ENCODE data around the gene ANO10.
"Not testable (repeated sequence)": the region's sequence is repeated elsewhere in the genome, so short reads cannot be mapped to it uniquely, and the experiment has no call there.

ANO10 gene

DNA sequence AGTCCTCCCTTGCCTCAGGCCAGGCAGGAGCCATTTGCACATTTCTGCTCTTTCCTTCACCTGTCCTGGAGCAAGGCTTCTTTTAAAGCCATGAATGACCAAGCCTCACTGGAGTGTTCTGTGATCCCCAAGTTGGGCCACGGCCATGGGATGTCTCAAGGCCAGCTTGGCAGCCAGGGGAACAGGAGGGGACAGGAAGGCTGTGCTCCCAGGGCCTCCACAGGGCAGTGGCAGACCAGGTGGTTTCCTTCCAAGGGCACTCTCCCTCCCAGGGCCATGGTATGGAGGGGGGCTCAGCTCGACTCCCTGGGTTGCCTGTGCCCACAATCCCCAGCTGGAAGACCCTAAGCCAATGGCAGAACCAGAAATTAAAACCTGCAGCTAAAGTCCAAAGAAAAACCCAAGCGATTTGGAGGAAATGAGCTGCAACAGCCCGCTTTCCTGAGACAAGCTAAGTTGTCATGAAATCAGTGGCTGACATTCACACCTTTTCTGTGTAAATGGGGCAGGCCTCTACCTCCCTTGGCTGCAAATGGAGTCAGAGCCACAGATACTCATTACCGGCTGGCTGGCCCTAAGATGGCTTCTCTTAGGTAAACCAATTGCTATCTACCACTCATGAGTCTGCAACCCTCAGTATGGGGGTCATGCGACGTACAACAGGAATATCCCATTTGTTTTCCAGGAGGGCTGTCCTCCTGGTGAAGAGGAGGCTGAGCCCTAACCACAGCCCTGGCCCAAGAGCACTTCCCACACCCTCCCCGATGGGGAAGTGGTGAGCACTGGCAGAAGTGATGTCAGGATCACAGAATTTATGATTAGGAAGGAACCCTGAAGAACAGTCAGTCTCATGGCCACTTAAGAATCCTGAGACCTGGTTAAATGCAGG, 252.2 kb downstream of the ANO10 start:
- no peak for DNase-seq

DNA sequence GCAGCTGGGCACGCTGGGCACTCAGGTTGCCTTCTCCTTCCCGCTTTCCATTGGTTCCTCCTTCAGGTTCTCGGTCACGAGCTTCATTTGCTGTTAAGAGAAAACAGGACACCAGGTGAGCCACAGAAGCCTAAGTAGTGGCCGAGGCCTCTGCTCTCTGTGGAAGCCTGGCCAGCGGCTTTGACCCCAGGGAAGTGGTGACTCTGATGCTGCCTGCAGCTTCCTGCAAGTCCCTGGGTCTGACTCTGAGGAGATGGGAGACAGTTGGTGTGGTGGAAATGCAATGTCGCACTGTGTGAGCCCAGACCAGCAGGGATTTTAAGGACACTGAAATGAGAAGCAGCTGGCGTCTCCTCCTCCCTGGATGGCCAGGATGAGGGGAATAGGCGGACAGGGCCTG, 254.9 kb downstream of the ANO10 start:
- DNase-seq: no peak

DNA sequence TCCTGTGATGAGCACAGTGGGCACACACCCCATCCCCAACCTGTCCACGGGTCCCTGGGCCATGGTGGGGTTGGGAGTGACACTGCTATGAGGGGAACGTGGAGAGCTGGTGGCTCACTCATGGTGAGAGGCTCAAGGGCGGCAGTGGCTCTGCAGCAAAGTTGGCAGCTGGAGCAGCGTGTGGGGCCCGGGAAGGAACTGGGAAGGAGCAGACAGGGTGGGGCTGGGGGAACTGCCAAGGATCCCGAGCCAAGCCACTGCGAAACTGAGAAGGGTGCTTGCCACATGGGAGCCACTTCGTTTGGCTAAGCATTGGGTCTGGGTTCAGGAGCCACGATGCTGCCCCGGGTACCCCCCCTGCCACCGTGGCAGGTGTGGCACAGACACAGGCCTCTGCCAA, 255.3 kb downstream of the ANO10 start:
- DNase-seq: no peak

DNA sequence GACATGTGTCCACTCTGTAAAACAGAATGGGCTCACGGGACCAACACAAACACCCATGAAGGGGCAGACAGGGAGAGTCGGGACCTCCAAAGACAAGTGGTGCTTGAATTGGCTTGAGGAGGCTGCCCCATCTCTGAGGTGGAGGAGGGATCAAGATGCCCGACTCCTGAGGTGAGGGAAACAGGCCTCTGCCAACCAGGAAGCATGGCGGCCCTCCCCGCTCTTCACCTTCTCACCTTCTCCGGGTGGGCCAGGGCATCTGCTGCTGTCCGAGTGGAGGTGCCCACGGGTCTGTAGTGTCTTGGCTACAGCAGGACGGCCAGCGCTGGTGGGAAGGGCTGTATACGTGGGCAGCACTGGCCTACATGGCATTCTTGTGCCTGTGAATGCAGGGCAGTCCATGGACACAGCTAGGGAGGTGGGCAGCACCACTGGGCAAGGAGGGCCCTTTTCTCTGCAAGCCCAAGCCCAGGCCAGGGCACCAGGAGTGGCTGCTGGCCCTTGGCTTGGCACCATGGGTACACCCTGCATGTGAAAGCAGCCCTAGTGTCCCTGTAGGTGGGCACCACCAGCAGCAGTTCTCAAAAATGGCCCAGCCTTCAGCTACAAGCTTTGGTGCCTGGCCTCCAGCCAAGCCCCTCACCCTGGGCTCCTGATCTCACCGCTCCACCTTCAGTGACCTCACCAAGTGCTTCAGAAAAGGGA, 256.1 kb downstream of the ANO10 start:
- DNase-seq: no peak

DNA sequence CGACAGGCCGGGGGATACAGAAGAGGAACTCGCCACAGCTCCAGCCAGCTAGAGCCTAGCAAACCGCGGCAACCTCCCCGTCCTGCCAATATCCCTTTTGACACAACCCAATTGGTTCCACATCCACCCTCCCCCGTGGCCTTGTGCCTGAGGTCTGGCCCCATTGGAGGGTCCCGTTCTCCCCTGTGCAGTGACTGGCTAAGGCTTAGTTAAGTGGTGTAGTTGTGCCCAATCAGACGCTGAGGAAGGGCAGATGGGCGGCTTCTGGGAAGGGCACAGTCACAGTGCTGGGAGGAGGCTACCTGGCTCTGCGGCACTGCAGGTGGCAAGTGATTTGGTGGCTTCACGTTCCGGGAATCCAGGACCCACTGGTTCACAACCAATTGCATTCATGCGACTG, 256.9 kb downstream of the ANO10 start:
- DNase-seq: no peak

DNA sequence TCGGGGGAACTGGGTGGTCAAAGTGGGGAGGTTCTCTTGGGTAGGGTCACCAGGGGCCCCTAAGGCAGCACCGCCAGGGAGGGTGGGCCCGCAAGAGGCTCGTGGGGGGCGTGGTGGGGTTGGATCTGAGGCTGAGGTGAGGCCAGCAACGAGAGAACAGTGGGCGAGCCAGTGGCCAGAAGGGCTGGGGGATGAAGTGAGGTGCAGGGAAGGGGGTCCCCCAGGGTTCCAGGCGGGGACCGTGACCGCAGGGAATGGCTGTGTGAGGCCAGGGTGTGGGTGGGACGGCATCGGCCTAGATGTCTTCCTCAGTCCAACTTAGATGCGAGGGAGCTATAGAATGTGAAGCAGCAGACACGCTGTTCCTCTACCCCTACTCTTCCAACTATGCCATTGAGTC, 257.3 kb downstream of the ANO10 start:
- no peak for DNase-seq

DNA sequence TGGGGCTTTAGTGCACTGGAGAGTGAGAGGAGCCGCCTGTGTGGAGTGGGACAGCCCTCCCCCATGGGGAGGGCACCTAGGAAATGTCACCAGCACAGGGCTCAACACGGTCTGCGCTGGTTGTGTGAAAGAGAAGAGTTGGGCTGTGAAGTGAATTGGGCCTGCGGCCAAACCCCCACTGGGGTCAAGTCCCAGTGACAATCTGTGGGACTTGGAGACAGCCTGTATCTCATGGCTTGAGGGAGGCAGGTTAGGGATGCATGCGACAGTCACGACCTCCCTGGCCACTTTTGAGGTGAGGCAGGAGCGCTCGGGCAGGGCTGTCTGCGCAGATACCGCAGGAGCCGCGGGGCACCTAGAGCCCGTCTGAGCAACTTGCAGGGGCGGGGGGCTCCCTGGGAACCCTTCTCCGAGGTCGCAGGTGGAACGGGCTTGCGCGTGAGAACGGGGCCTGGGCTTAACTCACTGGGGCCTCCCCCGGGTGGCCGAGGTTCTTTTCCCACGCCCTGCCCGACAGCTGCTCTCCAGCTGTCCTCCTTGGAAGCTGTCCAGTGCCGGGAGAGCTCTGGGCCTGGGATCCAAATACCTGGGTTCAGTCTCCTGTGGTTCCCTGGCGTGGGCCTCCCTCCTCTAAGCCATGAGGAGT, 258.1 kb downstream of the ANO10 start:
- DNase-seq: no peak

DNA sequence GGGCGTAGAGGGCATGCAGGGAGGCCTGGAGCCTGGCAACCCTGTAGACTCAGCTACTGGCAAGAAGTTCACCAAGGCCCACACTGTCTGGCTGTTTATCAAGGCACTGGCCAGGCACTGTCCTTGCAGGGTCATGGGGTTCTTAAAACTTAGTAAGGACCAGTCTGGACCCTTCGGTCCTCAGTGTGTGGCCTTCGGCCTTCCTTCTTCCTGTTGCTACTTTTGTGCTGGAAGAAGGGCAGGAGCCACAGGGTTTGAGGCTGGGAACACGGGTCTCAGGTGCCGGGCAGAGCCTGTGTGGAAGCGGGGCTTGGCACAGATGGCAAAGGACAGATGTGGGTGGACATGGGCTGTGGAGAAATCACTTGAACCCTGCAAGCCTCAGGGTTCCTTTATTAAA, 258.9 kb downstream of the ANO10 start:
- DNase-seq: no peak

DNA sequence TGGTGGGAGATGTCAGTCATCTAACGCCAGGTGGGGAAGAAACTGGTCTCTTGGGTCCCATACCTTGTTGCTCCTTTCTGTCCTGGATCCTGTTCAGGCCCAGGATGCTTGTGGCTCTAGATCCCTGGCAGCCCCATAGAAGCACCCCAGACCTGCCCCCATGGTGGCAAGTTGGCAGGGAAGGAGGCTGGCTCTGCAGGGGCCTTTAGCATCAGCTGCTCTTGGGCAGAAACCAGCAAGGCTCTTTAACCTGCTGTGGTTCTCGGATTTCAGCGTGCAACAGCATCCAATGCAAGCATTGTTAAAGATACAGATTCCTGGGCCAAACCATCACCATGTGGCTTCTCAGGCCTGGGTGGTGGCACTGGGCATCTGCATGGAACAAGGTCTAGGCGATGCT, 259.6 kb downstream of the ANO10 start:
- no peak for DNase-seq

DNA sequence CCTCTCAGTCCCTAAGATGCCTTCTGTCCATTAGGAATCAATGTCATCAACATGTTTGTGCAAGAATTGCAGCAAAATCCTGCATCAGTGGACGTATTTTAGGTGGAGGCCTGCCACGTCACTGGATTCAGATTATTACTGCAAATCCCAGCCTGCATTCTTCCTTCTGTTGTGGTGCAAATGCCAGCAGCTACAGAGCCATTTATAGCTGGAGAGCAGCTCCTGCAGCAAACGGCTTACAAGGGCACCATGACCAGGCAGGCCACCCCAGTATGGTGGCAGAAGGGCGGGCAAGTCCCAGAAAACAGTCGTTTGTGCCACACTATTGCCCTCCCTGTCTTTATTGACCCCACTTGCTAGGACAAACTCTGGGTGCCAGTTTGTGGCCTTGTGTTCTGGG, 260.7 kb downstream of the ANO10 start:
- DNase-seq: no peak

DNA sequence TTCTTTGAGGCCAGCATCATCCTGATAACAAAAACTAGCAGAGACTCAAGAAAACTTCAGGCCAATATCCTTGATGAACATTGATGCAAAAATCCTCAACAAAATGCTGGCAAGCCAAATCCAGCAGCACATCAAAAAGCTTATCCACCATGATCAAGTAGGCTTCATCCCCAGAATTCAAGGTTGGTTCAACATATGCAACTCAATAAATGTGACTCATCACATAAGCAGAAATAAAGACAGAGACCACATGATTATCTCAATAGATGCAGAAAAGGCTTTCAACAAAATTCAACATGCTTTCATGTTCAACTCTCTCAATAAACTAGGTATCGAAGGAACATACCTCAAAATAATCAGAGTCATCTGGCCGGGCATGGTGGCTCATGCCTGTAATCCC, 265.8 kb downstream of the ANO10 start:
- DNase-seq: not testable (repeated sequence)

DNA sequence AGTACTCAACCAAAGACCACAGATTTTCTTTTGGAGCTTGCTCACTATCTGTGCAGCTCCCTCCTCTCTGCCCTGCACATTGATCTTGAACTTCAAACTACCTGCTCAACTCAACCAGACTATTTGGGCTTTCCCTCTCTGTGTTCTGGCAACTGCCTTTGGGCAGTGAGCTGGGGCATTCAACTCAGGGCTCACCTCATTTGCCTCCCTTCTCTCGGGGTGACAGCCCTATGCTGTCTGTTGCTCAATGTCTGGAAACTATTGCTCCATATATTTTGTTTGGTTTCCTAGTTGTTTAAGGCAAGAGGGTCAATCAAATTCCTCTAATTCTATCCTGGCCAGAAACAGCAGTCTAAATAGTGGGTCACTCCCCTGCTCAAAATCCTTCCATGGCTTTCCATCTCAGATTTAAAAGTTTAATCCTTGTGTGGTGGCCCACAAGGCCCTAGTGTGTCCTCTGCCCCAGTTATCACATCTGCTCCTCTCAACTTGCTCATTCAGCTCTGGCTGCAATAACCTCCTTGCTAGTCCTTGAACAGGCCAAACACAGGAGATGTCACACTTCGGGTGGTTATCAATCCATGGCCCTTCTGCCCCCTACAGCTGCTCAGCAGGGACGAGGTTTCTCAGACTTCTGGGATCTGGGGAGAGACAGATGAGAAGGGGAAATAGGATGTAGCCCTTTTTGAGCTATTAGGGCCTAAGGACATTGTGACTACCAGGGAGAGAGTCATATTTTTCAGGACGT, 267.7 kb downstream of the ANO10 start:
- DNase-seq: no peak

DNA sequence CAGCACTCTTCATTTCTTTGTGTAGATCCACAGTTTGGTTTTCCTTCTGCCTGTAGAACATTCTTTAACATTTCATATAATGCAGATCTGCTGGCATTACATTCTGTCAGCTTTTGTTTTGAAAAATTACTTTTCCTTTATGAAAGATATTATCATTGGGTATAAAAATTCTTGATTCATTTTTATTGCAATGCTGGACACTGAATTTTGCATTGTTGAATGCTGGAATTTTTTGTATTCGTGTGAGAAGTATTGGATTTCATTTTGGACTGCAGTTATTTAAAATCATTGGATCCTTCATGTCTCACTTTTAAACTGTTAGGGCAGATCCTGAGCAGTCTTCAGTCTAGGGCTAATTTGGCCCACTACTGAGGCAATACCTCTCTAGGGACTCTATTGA, 268.4 kb downstream of the ANO10 start:
- no peak for DNase-seq

DNA sequence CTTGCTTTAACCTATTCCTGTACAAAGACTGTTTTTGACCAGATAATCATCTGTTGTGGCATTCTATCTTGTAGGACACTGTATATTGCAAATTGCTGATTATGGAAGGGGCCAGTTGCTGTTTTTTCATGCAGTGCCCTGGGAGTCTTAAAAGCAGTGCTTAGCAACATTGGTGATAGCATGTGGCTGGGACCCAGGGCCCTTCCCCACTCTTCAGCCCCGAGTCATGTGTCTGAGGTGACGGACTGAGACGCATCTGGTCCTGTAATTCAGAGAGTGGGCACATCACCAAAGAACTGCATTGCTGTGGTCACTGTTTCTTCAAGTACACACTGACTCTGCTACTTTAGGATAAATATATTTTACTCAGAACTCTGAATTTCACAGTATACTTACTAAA, 272.1 kb downstream of the ANO10 start:
- DNase-seq: no peak

DNA sequence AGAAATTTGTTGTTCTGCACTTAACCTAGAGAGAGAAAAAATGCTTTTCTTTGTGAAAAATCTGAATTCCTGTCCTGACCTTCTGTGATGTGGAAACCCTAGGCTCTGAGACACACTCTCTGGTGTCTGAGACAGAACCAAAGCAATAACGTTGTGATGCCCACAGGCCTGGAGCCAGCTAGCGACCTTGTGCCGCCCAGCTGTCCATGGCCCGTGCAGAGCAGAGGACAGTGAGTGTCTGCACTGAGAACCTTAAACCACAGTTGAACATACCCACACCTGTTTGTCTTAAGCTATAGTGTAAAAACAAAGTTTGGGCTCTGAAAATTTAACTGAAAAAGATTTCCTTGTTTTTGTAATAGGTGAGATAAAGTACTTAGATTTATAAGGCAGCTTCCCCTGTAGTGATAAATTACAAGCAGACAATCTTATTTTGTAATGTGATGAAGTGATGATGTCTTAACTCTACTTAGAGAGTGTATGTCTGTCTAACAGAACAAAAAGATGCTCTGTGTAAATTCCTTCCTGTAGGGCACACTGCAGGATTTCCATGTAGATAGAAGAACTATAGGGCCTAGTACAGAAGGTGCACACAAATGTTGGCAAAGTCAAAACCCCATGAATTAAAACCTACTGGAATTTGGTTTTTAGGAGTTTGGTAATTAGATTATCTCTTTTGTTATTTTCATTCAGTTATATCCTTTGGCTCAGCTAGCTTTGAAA, 272.8 kb downstream of the ANO10 start:
- DNase-seq: no peak

DNA sequence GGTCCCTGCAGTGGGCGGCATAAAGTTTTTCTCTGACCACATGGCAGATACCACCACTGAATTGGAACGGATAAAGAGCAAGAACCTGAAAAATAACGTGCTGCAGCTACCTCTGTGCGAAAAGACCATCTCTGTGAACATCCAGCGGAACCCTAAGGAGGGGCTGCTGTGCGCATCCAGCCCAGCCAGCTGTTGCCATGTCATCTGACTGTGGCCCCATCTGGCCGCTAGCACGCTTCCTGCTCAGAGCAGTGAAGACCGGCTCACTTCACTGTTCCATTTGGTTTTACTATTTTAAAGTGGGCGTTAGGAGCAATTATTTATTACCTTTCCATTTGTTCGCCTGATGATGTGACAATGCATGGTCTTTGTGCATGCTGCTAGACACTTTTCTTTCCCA, 273.5 kb downstream of the ANO10 start:
- DNase-seq: no peak

DNA sequence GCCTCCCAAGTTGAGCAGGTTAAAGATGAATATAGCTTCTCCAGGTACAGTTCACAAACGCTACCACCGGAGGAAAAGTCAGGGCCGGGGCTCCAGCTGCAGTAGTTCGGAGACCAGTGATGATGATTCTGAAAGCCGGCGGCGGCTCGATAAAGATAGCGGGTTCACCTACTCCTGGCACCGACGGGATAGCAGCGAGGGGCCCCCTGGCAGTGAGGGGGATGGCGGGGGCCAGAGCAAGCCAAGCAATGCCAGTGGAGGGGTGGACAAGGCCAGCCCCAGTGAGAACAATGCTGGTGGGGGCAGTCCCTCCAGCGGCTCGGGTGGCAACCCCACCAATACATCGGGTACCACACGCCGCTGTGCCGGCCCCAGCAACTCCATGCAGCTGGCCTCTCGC, 274.0 kb downstream of the ANO10 start:
- DNase-seq: no peak

DNA sequence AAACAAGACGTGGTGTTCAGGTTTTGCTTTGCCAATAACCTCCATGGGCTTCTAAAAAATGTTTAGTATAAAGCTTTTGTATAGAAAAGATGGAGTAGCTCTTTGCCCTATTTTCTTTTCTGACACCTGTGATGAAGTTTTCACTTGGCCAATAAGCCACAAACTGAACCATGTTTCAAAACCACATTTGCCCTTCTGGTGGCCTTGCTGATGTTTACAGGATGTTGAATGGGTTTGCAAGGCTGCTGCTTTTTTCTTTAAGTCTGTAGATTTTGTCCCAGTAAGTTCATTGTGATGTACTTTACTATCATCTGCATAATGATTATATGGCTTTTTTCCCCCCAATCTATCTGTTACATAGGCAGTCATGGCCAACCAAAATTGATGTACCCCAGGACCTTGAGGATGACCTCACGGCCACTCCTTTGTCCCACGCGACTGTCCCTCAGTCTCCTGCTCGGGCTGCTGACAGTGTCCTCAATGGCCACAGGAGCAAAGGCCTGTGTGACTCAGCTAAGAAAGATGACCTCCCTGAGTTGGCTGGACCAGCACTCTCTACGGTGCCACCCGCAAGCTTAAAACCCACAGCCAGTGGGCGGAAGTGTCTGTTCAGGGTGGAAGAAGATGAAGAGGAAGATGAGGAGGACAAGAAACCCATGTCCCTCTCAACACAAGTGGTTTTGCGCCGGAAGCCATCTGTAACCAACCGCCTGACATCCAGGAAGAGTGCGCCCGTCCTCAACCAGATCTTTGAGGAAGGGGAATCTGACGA, 274.6 kb downstream of the ANO10 start:
- no peak for DNase-seq

DNA sequence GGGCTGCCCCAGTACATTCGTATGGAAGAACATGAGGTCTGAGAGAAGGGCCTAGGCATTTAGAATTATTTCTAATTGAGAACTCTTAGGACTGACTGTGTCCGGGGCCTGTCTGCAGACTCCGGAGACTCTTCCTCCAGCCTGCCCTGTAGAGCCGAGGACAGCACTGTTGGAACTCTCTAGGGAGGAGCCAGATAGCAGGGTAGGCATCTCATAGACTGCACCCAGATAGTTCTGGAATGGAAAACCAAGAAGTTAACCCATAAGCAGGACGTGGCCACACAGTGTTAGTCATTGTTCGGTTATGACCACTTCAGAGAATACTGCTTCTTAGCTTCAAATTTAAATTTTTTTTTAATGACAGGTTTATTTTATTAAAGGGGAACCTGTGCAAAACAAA, 275.9 kb downstream of the ANO10 start:
- no peak for DNase-seq

DNA sequence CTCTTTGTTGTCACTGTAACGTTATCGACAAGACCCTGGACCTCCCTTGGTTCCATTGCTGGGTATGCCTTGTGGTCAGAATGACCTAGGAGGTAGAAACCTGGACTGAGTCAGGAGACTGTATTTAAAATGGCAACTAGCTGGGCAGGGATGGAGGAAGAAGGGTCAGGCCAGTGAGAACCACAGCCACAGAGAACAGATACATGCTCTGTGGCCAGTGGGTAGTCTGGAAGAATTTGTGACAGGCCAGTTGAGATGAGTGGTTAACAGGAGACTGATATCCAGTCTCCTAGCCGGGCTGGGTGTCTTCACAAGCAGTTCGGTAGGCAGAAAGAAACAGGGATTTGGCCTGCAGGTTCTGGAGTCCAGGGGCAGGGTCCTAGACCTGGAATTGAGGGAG, 276.6 kb downstream of the ANO10 start:
- DNase-seq: no peak

DNA sequence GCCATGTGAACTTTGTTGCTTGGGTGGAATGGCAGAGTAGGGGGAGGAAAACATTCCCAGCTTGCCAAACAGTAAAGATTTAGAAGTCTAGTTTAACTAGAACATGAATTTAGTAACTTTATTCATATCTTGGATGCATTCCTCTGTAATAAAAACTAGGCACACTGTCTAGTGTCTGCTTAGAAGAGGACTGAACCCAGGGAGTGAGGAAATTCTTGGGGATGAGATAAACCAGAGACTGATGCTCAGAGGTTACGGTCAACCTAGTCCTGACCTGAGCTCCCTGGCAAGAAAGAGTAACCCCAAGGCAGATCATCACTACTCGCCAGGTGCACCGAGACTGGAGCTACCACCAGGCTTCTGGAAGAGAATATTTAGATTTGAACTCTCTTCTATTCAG, 277.3 kb downstream of the ANO10 start:
- DNase-seq: no peak

DNA sequence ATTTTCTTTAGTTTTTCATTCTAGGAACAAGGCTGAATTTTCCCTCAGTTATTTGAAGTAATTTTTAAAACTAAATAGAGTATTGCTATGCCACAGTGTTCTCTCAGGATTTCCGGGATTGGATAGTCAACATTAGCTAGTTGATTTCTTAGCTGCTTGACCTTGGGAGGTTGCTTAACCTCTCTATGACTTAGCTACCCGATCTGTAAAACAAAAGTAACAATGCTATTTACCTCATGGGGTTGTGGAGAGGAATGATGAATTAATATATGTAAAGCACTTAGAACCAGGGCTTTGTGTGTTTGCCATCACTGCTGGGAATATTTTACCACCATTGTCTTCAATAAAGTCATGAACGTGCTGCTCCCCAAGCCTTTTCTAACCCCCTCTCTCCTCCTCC, 278.0 kb downstream of the ANO10 start:
- DNase-seq: no peak
